ENCODE data around the gene LRRC19.

The LRRC19 gene, protein sequence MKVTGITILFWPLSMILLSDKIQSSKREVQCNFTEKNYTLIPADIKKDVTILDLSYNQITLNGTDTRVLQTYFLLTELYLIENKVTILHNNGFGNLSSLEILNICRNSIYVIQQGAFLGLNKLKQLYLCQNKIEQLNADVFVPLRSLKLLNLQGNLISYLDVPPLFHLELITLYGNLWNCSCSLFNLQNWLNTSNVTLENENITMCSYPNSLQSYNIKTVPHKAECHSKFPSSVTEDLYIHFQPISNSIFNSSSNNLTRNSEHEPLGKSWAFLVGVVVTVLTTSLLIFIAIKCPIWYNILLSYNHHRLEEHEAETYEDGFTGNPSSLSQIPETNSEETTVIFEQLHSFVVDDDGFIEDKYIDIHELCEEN

DNA sequence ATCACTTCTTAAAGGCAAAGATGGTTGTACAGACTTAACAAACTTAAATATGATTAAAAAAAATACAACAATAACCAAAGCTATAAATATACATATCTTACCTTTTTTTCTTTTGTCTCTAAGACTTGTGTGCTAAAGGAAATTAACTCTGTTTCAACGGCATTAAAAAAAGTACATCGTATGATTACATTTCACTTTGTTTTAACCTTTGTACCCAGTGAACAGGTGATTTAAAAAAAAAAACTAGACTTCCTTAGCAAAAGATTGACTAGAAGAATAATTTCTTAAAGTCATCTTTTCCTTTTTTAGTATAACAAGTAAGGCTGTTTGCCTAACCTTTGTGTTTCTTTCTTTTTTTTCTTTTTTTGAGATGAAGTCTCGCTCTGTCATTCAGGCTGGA, at the start of gene LRRC19:
TSS of gene LRRC19 (minus strand) at position 182 of the 400 bp plus-strand sequence. CDS start 5,978 bp downstream, outside the sequence.
- DNase-seq: no peak

DNA sequence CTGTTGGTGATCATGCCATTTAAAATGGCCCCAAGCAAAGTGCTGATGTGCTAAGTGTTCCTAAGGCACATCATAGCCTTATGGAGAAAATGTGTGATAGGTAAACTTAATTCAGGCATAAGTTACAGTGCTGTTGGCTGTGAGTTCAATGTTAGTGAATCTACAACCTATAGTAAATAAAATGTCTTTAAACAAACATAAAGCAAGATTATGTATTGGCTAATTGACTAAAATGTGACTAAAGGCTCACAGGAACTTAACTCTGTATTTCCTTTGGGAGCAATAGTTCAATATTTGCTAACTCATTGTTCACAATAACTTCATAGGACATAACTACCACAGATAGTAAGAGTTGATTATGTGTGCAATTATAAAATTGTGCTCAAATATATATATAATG, 49.4 kb upstream of the LRRC19 start:
- DNase-seq: no peak

DNA sequence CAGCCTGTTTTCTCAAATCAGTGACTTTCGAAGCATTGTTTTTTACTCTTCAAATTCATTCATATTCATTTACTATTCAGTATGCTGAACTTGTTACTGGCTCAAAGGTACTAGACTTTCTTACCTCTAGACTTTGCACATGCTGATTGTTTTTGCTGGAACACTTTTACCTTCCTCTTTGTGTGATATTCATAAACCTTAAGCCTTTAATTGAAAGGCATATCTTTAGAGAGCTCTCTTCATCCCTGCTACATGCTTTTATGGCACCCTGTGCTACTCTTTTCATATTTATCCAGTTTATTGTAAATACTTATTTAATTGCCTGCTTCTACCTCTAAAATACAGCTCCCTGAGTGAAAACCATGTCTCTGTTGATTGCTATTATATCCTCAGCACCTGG, 48.7 kb upstream of the LRRC19 start:
- no peak for DNase-seq

DNA sequence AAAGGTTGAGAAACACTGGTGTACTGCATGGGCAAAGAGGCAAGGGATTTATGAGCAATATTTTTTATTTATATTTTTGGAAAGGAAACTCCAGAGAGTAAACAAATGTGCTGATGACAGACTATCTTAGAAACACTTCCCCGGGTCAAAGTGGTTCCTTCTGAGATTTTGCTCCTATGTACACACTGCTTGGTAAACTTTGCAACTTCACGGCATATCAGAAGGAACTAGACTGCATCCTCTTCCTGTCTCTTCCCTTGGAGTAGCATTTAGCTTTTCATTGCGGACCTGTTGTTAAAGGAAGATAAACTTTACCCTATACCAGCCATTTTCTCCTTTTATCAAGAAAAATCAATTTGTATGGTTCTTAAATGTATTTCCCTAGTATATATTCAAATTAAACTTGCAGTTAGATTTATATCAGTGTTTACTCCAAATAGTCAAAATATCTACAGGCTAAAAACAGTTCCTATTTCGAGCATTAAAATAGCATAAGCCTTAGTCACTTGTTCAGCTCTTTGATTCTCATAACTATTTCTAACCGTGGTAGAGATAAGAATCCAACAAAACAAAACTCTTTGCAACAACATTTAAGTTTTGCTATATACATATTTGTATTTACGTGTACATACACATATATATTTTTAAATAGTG, 48.0 kb upstream of the LRRC19 start:
- DNase-seq: no peak

DNA sequence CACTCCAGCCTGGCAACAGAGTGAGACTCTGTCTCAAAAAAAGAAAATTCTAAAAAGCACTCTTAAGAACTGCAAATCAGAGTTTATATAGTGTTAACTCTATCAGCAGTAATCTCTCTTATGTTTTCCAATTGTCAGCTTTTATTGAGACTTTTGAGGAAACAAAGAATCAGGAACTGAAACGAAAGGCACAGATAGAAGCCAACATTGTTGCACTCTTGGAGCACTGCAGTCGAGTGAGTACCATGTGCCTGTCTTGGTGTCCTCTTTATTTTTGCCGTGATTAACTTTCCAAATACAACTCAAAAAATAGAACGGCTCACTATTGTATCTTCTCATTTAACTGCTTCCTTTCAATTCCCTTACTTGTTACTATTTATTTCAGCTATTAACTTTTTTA, 41.7 kb upstream of the LRRC19 start:
- DNase-seq: no peak

DNA sequence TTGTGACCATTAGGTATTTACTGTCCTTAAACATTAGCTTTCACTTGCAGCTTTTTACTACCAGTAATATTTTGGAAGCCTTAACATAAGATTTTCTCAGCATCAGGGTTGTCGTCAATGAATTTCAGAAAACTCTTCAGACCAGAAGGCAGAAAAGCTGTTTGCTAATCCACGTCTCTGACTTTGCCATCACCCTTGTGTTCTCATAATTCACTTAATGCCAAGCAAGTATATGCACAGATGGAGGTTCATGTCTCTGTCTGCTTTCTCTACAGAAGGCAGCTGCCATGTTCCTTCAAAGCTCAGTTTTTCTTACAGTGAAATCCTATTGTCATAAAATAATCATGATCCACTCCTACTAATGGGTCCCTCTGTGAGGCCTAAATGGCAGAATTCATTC, 37.7 kb upstream of the LRRC19 start:
- DNase-seq: no peak

DNA sequence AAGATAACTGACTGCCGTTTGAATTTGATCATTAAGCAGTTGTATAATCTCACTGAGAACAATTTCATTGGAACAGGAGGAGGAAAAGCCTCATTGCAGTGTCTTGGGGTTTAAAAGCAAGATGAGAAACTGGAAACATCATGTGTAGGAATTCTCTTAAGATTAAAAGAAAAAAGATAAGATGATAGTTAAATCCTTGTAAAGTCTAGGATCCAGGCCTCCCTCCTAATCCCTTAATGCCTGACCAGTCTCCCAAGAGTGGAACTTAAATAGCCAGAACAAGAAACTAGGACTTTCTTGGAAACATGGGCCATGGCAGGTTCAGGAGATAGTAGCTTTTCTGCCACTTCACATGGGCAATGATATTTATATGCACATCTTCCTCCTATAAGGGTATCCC, 37.0 kb upstream of the LRRC19 start:
- no peak for DNase-seq

DNA sequence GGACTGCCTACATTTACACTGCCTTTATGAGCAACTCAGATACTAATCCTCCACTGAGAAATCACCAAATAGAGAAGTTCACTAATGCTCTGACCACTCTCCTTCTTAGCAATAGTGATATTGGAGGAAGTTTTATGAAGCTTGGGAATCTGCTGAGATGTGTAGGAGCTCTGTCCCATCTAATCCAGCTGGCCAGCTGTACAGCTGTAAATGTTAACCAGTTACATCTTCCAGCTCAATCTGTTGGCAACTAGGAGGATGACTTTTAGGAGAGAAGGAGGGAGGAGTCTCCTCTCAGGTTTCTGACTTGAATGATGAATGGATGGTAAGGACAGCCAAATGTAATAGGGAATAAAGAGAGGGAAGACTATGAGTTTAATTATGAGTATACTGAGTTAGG, 36.3 kb upstream of the LRRC19 start:
- DNase-seq: no peak

DNA sequence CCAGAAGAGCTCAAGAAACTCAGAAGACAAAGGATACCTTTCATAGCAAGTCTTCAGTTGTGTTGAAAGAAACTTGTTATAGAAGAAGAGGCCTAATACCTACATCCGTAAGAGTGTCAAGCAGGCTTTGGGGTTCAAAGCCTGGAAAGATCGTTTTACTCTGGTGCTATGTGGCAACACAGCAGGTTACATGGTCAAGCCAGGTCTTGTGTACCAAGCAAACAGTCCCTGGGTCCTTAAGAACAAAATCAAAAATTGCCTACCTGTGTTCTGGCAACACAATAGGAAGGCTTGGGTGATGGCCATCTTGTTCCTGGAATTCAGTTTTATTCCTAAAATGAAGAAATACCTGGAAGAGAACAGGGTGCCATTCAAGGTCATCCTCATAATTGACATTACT, 32.0 kb upstream of the LRRC19 start:
- no peak for DNase-seq

DNA sequence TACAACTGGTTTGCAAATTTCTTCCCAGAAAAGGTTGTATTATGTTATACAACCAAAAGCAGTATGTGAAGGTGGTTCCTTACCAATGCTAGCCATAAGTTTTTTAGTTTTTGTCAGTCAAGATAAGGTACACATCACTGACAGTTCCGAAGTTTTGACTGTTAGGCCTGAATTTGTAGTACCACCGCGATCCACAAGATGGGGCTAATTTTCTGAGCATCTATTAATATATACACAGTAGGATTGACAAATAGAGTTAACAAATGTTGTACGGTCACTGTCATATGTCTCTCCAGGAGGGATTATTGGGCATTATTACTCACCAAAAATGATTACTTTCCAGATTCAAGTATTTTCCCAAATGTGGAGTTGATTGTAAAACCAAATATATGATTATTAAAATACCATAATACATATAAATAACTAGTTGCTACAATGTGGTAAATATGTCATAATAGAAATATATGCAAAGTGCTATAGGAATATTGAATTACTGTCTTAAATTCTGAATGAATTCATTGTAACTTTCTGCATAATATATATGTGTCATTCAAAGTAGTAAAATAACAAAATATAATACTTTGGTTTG, 28.4 kb upstream of the LRRC19 start:
- peak; percentile 7 for DNase-seq

DNA sequence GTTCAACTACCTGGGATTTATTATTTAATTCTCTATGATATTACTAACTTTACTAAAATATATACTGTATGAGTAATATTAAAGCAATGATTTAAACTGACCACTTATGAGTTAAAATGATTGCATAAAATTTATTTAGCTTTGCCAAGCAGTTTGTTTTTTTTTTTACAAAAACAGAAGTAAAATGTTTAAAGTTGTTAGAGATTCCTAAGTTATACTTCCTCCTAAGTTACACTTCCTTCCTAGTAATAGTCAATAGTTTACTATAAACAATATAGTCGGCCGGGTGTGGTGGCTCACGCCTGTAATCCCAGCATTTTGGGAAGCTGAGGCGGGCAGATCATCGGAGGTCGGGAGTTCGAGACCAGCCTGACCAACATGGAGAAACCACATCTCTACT, 23.7 kb upstream of the LRRC19 start:
- DNase-seq: no peak

DNA sequence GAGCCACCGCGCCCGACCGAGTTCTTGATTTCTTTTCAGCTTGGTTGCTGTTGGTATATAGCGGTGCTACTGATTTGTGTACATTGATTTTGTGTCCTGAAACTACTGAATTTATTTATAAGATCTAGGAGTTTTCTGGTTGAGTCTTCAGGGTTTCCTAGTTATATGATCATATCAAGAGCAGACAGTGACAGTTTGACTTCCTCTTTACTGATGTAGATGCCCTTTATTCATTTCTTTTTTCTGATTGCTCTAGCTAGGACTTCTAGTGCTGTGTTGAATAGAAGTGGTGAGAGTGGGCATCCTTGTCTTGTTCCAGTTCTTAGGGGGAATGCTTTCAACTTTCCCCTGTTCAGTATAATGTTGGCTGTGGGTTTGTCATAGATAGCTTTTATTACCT, 17.4 kb upstream of the LRRC19 start:
- DNase-seq: no peak

DNA sequence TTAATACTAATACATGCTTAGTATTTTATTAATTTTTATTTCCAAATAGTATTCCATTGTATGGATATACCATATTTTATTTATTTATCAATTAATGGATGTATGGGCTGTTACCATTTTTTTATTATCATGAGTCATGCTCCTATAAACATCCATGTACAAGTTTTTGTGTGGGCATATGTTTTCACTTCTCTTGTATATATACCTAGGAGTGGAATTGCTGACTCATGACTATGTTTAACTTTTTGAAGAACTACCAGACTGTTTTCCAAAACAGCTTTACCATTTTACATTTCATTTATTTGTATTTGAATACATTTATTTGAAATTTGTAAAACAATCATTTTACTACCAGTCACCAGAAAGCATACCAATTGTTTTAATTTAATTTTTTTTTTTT, 14.1 kb upstream of the LRRC19 start:
- DNase-seq: no peak

DNA sequence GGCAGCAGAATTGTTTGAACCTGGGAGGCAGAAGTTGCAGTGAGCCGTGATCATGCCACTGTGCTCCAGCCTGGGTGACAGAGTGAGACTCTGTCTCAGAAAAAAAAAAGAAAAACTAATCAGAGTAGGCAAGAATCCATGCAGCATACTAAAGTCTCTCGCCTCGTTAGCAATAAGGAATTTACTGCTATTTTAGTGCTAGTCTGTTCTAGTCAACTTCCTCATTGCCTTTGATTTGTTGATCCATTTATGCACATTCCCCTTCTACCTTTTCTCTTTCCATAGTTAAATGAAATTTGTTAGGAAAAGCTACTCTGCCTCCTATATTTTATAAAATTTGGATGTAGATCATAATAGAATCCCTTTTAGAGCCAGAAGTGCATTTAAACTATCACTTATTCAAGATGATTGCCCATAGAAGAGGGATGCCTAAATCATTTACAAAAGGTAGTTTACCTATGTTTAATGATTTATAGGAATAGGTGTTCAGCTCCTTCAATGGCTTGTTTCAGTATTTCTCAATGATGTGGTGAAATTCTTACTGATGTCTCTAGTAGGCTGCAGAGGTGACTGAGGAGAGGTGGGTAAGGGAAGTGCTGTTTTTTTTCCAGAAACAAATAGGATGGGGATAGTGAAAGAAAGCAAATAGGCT, 1.9 kb downstream of the LRRC19 start:
- peak; percentile 47 for DNase-seq

DNA sequence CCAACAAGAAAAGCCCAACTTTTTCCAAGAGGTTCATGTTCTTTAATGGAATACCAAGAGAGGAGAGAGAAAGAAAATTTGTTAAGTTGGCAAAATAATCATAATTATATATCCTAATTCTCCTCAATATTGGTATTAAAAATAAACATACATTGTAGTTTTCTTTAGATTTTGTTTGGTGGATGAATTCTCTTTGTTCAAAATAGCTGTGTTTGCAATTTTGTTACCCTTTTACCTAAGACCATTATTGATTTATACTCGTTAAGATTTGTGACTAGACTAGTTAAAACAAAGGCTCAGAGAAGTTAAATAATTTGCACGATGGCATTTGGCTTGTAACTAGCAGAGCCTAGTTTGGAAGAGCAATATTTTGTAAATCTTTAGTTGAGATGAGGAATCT, 9.7 kb downstream of the LRRC19 start:
- no peak for DNase-seq

DNA sequence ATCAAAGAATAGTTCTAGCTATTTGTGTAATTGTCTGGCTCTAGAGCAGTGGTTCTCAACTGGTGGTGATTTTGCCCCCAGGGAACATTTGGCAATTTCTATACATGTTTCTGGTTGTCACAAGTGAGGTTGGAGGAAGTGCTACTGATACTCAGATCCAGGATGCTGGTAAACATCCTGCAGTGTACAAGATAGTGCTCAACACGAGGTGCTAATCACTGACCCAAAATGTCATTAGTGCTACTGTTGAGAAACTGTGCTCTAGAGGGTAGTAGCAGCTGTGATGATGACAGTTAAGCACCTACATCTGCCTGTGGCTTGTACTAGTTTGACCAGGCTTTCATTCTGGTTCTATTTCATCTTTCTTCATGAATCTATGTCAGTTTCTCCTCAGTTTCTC, 22.1 kb downstream of the LRRC19 start:
- no peak for DNase-seq

DNA sequence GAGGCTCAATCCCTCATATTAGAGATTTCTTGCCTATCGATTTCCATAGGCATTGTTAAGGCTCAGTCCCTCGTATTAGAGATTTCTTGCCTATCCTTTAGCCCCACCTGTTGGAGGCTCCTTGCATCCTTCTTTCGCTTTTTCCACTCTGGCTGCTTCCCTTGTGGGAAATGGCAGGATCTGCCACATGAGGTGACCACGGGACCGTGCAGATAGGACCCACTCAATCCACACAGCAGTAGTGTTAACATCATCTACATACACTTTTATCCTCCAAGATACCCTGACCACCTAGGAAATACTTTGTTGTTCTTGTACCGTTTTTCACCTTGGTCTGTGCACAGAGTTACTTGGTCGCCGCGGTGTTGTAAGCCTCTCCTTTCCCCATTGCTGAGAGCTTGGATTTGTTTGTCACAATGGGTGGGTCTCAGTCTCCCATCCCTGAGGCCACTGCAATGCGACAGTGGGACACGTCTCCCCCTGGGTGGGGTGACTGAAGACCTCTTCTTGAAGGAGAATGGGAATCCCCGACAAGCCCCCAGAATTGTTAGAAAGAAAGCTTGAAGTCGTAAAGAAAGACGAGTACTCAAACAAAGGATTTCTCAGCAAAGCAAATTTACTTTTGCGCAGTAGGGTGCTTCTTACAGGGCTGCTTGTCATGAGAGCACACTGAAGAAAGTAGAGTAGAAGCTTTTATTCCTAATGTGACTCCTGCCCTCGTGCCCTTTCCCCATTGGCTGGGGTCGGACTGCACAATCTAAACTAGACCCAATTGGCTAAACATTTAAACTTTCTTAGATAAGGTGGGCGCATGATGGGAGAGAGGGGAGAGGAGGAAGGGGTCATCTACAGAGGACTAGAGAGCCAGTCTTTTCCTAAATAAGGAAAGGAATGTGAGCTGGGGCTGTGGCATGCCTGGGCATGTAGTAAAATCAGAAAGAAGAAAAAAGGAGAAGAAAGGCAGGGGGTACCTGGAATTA, 29.5 kb downstream of the LRRC19 start:
- no peak for DNase-seq

DNA sequence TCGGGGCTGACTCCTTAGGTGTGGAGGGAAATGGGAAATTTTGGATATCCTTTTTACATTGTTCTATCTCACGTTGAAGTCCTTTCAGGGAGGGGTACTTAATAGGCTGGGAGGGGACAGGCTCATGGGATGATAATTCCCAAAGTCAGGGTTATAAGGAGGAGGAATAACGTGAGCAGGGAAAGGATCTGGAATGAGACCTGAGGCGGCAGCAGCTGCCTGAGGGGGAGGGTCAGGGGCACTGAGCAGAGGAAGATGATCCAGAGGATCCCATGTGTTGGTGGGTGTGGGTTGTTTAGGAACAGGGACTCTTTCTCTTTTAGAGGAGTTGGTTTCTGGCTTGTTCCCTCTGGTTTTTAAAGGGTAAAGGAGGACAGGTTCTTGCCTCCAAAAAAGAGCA, 30.5 kb downstream of the LRRC19 start:
- no peak for DNase-seq

DNA sequence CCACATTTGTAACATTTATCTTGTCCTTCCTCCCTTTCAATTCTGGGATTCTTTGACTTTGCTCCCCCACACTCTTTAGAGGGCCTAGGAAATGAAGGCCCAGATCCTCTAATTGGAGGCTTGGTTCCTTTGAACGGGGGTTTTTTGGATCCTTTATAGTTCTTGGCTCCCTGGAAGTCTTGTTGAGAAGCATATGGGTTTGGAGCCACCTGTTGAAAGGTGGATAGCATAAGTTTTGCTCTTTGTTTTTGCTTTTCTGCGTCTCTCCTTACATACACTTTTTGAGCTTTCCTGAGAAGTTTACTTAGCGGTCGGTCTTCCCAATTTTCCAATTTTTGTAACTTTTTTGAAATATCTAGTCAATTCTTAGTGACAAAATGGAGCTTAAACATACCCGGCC, 31.5 kb downstream of the LRRC19 start:
- DNase-seq: no peak

DNA sequence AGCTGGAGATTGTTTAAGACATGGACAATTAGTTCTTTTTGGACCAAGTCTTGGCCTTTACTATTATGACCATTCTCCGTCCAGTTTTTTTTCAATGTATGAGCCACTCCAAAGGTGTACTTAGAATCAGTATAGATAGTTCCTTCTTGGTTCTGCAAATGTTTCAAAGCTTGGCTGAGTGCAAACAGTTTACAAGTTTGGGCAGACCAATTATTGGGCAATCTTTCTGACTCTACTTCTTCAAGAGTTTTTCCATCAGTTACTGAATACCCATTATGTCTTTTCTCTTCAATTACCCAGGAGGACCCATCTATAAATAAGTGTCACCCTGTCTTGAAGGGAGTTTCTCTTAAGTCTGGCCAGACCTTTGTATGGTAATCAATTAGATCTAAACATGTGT, 33.8 kb downstream of the LRRC19 start:
- DNase-seq: no peak

DNA sequence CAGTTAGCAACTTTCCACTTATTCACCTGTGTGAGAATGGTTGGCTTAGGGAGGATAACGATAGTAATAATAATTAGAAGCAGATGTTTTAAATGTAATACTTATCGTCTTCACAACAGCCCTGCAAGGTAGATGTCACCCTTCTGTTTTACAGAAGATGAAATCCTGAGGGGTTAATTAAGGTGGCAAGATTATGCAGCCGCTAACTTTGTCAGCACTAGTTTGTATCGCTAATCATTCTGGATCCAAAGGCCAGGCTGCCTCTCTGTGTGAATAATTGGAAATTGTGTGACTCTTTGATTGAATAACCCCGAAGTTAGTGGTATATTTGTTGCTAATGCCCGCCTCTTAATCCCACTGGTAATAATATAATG, 48.6 kb downstream of the LRRC19 start:
- DNase-seq: no peak

All from kidney glomerular epithelial cell (primary cell).